NAMALWA (cell line): Measurements from ENCODE around the gene MAP3K8.

Experiments
- DNase-seq: peaks from one replicate; pipeline ENCODE4 v3.0.0-alpha.2; 2015; ENCODE audit warnings: low spot score

MAP3K8 gene

DNA sequence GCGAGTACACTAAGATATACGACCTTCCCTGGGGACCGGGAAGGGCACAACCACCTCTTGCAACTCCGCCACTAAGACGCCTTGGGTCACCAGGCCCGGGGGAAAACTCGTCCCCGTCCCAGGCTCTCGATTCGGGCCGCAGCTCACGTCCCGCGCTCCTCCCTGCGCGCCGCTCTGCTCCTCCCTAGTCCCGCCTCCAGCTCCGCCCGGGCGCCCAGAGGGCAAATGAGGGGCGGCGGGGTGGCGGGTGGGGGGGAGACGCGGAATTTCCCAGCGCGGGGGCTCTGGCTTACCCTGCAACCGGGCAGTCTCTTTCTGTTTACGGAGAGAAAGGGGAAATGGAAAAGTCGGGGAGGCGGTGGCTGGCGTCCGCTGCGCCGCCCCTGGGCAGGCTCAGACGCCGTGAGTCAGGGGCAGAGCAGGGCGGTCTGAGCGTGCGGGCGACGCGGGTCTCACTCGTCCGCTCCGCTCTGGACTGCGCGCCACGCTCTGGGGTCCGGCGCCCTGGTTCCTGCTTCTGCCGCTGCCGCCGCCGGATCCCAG is at the start of gene MAP3K8:
Gene MAP3K8 (plus strand): TSS at position 455 of the 543 bp plus-strand sequence. CDS start 4,755 bp downstream, outside the sequence.
- DNase-seq: peak; percentile 90

DNA sequence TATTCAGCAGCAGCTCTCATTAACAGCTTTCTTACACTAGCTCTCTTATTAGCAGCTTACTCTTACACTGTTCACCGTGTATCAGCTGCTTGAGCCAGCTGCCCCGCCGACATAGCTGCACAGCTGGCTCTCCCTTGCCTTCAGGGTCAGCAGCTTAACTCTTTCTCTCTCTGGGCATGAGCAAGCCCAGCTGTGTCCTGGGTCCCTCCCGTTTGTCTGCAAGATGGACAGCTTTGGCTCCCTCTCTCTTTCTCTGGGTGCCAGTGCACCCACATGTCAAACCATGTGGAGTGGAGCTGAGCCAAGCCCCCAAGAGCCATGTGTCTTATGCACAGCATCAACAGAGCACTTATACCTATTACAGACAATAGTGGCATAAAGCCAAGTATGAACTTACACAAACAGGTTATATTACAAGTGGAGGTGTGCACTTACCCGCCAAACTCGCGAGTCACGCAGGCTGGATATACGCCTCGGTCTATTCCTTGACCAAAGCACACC is 49.2 kb upstream of the MAP3K8 start:
- DNase-seq: peak; percentile 64

DNA sequence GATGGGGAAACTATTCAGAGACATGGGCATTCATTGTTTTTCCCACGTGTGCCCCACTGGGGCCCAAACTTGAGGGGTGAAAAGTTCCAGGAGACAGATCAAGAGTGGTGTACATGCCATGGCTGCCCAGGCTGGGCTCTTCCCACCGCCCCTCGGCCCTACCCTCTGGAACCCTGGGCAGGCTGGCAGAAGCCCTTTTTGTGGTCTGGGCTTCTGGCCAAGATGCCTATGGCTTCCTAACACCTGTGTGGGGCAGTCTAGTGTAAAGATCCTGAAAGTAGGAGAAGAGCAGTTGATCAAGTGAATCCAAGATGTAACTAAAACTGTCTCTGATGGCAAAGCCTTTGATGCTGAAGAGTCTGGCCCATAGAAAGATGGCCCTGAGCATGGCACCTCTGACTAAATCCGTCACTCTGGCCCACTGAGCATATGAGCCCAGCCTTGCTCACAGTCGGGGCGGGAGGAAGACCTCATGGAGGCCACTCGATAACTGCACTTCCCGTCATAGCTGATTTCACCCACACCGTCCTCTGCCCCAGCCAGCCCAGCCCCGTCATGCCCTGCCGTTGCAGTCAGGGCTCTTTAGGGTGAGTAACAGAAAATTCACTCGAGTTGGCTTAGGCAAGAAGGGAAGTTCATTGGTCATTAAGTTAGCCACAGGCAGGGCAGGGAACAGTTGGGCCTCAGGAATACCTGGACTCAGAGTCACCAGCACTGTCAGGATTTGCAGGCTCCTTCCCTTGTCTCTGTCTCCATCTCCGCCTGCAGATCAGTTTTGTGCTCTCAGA is 47.0 kb upstream of the MAP3K8 start:
- no peak for DNase-seq

DNA sequence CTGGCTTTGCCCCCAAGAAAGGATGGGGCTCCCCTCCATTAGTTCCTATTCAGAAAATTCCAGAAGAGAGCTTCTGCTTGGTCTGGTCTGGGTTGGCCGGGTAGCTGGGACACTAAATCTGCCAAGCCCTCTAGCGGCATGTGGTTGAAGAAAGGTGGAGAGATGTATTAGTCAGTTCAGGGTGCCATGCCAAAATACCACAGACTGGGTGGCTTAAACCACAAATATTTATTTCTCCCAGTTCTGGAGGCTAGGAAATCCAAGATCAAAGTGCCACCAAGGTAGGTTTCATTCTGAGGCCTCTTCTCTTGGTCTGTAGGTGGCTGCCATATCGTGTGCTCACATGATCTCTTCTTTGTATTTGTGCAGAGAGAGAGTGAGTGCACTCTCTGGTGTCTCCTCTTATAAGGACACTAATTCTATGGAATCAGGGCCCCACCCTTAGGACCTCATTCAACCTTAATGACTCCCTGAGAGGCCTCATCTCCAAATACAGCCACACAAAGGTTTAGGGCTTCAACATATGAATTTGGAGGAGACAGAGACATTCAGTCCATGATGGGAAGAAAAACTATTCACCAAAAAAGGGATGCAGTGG is 46.2 kb upstream of the MAP3K8 start:
- DNase-seq: no peak

DNA sequence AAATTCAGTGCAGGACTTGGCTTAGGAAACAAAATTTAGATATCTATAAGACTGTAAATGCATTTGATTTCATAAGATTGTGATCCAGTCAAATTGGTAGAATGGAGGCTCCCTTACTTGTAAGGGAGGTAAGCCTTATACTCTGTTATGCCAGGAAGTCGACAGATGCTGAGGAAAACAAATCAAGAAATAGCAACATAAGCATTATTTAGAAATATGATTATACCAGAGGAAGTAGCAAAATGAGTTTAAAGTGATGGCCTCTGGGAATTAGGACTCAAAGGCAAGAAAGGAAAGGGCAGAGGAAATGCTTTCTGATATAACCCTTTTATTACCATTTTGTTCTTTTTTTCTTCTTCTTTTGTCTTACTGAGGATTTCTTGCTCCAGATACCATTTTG is 44.4 kb upstream of the MAP3K8 start:
- DNase-seq: no peak

DNA sequence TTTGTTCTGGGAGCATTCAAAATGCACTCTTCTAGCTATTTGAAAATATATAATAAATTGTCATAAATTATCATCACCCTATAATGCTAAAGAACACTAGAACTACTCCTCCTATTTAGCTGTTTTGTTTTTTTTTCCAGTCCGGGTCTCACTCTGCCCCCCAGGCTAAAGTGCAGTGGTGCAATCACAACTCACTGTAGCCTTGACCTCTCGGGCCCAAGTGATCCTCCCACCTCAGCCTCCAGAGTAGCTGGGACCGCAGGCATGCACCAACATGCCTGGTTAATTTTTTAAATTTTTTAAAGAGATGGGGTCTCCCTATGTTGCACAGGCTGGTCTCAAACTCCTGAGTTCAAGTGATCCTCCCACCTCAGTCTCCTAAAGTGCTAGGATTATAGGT is 43.8 kb upstream of the MAP3K8 start:
- DNase-seq: no peak

DNA sequence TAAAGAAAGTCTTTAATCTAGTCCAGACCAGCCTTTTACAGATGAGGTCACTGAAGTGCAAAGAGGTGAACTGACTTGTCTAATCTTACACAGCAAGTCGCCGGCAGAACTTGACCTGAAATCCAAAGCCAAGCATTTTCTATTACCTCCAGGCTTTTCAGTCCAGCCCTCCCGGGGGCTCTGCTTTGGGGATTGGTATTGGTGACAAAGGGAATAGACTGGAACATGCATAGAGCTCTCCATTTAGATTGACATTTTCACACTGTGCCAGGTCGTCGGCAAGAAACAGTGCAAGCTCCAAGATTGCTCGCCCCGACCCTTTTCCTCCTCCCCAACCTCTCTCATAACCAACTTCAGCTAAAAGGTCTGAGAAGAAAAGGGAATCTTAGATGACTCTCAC is 42.7 kb upstream of the MAP3K8 start:
- no peak for DNase-seq

DNA sequence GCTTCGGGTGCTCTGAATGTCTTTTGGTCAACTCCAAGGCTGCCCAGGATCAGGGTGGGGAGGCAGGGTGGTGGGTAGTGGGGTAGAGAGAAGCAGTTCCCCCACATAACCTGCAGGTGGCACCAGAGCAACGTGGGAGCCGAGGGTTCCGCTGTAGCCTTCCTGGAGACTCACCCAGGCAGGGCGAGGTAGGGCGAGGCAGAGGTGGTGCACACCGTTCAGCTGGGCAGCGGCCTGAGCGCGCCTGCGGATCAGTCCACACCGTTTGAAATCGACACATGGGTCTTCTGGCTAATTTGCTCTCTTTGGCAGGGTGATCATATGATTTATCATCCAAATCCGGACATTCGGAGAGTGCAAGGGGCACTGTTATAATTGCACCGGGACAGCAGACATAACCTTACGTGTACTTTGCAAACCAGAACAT is 41.4 kb upstream of the MAP3K8 start:
- peak; percentile 78 for DNase-seq

DNA sequence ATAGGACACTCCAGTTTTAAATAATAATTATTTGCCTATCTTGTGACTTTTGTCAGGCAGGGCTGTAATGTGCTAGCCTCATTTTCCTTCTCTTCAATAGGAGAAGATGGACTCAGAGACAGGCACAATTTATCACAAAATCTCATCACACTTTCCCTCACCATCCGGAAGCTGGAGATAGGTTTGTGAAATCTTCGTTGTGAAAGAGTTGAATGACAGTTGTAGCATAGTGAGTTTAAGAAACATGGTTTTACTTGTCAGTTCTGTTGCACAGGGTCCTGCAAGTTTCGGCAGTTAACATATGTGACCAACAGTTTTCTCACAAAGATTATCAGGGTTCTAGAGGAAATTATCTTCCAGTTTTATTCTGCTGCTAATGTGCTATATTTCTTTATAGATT is 37.7 kb upstream of the MAP3K8 start:
- DNase-seq: no peak

DNA sequence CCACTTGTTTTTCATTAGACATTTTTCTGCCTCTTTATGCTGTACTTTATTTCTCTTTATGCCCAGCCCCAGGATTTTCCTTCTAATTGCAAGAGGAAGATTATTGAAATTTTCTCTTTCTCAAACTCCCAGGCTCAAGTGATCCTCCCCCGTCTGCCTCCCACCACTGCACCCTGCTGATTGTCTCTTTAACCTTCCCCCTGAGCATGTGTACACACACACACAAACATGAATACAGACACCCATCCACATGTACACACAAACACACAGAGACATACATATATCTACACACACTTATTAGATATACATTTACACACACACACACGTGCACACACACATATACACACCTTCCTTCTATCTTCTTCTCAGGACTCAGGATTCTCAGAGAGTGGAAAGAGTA is 37.3 kb upstream of the MAP3K8 start:
- no peak for DNase-seq

DNA sequence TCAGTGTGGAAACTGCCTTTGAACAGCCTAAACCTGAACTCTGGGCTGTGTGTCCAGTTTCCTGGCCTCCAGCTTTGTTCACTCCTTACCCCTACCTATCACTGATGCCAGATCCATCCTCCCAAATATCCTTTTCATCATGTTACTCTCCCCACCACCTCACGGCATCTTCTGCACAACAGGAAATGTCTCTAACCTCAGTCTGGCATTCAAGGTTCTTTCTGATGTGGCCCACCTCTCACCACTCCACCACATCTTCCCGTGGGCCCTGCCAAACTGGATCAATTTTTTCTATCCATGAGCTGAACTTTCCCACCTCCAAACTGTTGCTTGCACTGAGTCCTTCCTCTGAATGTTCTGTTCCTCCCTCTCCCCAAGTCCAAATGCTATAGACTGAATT is 35.8 kb upstream of the MAP3K8 start:
- no peak for DNase-seq

DNA sequence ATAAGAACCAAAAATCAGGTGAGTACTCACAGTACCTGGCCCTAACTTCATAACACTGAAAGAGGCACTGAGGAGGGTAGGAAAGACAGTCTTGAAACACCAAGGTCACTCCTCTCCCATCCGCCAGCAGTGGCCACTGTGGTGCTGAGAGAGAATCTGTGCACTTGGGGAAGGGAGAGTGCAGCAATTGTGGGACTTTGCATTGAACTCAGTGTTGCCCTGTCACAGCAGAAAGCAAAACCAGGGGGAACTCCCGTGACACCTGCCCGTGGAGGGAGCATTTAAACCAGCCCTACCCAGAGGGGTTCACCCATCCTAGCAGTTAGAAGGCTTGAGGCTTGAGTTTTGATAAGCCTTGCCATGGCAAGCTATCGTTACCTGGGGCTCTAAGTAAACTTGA is 35.2 kb upstream of the MAP3K8 start:
- DNase-seq: peak; percentile 27

DNA sequence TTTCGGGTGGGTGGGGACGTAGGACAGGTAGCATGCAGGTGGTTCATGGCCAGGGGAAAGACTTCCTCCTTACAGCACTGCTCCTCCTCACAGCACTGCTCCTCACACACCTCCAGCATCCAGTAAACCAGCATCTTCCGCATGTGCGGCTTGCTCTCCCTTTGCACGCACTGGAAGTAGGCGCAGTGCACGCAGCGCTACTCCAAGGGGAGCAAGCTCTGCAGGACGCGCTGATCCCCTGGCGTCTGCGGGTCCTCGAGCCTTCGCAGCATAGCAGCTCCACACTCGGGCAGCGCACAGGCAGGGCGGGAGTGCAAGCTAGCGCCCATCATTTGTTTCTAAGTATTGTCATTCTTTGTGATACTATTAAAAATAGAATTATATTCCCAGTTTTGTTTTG is 30.5 kb upstream of the MAP3K8 start:
- DNase-seq: no peak

DNA sequence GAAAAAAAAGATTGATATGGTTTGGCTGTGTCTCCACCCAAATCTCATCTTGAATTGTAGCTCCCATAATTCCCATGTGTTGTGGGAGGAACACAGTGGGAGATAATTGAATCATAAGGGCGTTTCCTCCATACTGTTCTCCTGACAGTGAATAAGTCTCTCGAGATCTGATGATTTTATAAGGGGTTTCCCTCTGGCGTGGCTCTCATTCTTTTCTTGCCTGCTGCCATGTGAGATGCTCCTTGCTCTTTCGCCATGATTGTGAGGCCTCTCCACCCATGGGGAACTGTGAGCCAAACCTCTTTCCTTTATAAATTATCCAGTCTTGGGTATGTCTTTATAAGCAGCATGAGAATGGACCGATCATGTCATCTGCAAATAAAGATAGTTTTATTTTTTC is 29.4 kb upstream of the MAP3K8 start:
- DNase-seq: no peak

DNA sequence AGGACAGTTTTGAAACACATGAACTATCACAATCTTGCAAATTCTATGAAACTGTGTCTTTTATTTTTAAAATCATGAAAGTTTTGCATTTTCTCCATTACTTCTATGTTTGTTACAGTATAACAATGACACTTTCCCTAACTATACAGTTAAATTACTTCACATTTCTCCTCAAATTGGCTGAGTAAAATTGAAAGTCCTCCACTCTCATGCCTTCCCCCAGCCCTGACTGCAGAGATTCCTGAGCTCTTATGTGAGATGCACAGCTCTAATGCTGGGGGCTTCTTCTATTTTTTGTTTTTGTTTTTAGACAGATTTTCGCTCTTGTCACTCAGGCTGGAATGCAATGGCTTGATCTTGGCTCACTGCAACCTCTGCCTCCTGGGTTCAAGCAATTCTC is 22.7 kb upstream of the MAP3K8 start:
- no peak for DNase-seq

DNA sequence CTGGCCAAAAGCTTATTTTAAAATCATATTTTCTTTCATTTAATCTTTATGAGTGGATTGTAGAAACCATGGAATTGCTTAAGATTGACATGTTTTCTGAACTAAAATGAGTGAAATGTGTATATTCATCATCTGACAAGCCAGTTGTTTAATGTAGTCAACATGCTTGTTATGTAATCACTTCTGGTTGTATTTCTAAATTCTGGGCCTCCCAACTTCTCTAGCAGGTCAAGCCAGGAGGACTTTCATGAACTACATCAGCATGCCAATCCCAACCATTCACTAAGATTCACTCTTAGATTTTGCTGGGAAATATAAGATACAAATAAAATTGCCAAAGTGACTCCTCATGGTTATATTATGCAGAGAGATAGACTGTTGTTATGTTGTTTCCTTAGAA is 21.1 kb upstream of the MAP3K8 start:
- DNase-seq: no peak

DNA sequence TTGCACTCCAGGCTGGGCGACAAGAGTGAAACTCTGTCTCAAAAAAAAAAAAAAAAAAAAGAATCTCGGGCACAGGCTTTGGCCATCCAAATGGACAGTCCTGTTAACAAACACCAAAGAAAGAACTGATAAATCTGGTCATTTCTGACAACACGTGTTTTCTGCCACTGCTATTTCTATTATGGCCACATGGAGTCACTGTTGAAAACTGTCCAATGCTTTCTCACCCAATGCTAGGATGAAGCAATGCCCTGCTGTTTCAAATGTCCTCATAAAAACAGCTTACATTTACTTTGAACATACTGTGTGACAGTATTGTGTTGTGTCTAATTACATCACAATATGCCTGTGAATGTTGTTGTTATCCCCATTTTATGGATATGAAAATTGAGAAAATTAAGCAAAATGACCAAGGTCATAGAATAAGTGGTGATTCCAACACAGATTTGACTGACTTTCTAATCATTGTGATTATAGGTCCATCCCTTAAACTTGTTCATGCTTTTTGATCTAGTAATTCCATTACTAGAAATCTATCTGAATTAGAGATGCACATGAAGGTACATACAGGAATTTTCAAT is 19.9 kb upstream of the MAP3K8 start:
- DNase-seq: peak; percentile 82

DNA sequence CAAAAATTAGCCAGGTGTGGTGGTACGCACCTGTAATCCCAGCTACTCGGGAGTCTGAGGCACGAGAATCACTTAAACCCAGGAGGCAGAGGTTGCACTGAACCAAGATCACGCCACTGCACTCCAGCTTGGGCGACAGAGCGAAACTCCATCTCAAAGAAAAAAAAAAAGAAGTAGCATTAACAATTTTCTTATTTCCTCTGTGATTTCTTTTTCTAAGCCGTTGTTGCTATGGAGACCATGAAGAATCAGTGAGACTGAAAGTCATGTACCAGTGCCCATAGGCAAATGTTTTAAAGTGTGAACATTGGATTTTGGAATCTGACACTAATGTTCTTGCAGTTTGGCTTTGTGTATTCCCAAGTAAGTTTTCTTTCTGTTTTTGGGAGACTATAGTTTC is 18.4 kb upstream of the MAP3K8 start:
- DNase-seq: peak; percentile 85

DNA sequence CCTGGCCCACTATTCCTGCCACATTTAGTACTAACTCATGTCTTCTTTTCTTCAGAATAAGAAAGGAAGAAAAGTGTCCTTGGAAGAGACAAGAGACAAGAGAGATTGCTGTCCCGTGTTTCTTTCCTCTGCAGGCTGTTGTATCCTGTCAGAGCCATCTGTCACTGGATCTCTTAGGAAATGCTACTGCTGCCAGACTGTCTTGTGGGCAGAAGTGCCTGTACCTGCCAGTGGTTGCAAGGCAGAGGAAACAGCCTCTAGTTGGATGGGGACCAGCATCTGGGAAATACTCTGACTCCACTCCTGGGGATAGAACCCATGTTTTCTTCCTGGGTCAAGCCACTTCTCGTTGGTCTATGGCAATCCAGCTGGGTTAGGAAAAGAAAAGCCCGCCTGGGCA is 16.7 kb upstream of the MAP3K8 start:
- DNase-seq: no peak

DNA sequence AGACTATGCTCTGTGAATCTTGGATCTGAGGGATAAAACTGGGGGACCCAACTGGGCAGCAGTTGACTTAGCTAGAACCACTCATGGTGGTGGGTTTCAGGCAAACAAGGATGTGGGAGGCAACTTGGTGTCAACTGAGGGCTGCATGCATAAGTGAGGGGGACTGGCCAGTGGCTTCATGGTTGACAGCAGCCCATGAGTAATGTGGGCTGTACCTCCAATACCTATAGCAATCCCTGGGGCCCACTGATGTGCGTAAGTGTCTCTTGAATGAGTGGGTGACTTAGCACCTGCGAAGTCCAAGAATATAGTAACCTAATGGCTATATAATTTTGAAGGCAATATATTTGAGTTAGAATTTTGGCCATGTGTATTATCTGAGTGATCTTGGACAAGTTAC is 13.7 kb upstream of the MAP3K8 start:
- no peak for DNase-seq

DNA sequence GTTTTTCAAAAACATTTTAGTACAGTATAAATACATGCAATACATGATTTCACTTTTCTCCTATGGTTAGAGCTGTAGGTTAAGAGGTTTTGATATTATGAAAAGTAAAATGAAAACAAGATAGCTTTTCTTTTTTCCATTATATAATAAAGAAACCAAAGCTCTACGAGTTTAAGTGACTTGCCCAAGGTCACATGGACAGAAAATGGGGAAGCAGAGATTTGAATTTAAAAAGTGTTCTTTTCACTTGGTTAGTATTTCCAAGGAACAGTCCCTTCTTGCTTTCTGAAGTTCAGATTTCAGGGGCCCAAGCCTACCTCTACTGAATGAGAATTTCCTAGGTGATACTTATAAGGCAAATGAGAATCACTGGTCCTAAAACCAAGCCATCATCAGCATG is 13.2 kb upstream of the MAP3K8 start:
- no peak for DNase-seq

DNA sequence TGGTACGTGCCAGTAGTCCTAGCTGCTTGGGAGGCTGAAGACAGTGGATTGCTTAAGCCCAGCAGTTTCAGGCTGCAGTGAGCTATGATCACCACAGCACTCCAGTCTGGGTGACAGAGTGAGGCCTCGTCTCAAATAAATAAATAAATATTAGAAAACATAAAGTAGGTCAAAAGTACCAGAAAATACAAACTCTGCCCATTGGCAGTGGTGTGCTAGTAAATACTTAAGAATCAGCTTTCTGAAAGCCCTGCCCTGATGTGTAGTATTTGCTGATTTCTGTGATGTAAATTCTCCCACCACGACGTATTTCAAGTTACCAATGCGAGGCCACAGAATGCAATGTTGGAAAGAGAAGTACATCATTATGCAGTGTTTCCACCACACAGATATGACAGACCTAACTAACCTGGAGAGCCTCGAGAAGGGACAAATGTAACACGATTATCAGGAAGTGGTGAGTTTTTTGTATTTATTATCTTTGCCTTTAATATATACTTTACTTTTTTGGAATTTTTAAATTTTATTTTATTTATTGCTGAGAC is 11.8 kb upstream of the MAP3K8 start:
- no peak for DNase-seq
